ENCODE data around the gene PALM2AKAP2. TPM values are rescaled to one million over a fixed set of nuclear protein-coding genes. Genes with fewer than 3 reads are reported as not detected.

The PALM2AKAP2 gene
- total and polyA plus RNA-seq, 2 donors (not counting 3 experiments of a cell fraction or from before 2014, with no cell fraction given), result 0.01 TPM; not detected in 1

DNA sequence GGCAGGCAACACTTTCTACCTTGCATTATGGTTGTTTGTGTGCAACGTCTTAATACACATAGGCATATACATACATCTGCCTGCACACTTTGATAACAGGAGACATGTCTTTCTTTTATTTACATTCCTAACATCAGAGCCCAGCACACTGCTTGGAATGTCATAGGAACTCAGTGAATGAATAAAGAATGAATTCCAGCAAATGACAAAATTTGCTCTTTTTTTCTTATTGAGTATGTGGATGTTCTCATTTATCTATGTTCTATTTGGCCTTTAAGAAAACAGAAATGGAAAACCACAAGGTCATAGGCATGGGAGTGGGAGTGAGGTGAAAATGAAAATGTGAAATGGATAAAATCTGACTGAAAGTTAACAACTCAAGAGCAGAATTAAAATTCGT lies 36.3 kb upstream of the PALM2AKAP2 start:
- peaks cover 0 to 6% of the 10 kb centered on the region in 2 experiments for H3K27me3 ChIP-seq (ENCODE audit: control insufficient read depth in 2 of 2, insufficient read depth in 2 of 2, low read length in 2 of 2)
- H3K9me3 ChIP-seq (replicated peaks; ENCODE audit: control insufficient read depth, insufficient read depth, low read length), result no peaks in the 10 kb centered on the region
- no peak overlapping the region for H3K9ac ChIP-seq (replicated peaks; ENCODE audit: extremely low read depth, insufficient read depth, low read length)
- ChIA-PET POLR2A (no interaction called here), CTCF (interaction anchor here (1.3 kb wide), 1 partner anchor 15 kb away, joined by 3 read pairs; no protein-coding TSS in a partner anchor)
- no peak overlapping the region for H2AFZ ChIP-seq (ENCODE audit: low read depth, low read length)
- no peaks in the 10 kb centered on the region for H3K4me1 ChIP-seq (ENCODE audit: control insufficient read depth, extremely low read depth, insufficient read depth, low read length)
- no peak overlapping the region for H3K4me2 ChIP-seq (ENCODE audit: insufficient read depth, low read length)
- no peaks in the 10 kb centered on the region for H4K20me1 ChIP-seq (replicated peaks; ENCODE audit: control insufficient read depth, extremely low read depth, insufficient read depth, low read length)
- BruUV-seq (replicated peaks), result no TSS peak
- FAIRE-seq, result no peak
- no peak overlapping the region for H3K4me3 ChIP-seq (replicated peaks in 1 of 3; ENCODE audit: insufficient read depth in 1 of 3, low read depth in 1 of 3, low read length in 3 of 3)
- H3K79me2 ChIP-seq (ENCODE audit: control insufficient read depth, insufficient read depth, low read length), result no peaks in the 10 kb centered on the region
- H3K9me1 ChIP-seq (replicated peaks; ENCODE audit: control insufficient read depth, extremely low read depth, insufficient read depth, low read length), result no peaks in the 10 kb centered on the region
- no peak for DNase-seq (ENCODE audit: low read depth, low spot score)
- H3K27ac ChIP-seq (ENCODE audit: insufficient read depth, low read depth, low read length), result no peak overlapping the region
- H3K36me3 ChIP-seq (ENCODE audit: control insufficient read depth in 2 of 2, extremely low read depth in 1 of 2, insufficient read depth in 2 of 2, low read length in 2 of 2), result no peaks in the 10 kb centered on the region
- dilution Hi-C loops (cut with MboI; ENCODE audit: extremely low pct_ligation_motif_present, low sequenced_read_pairs), result no loop called here
- intact Hi-C loops (cut with micrococcal nuclease), result no loop called here
- no peak for TF ChIP-seq EZH2 (IDR thresholded peaks at IDR 0.05; ENCODE audit: borderline replicate concordance, low read depth, low read length, severe bottlenecking)
- no peak for TF ChIP-seq GATA2 (IDR thresholded peaks at IDR 0.05; ENCODE audit: insufficient read depth, insufficient read length, low read depth, low read length)
- no peak for TF ChIP-seq FOS (IDR thresholded peaks at IDR 0.05; ENCODE audit: borderline replicate concordance, insufficient read depth, low read length)
- TF ChIP-seq JUN (IDR thresholded peaks at IDR 0.05; ENCODE audit: borderline replicate concordance, insufficient read depth, insufficient read length, low read depth), result no peak
- no peak for TF ChIP-seq POLR2A (IDR thresholded peaks at IDR 0.05; ENCODE audit: low read depth, low read length)
- no peak for TF ChIP-seq MYC (IDR thresholded peaks at IDR 0.05; ENCODE audit: low read depth, low read length)
- TF ChIP-seq, protein P1, sequence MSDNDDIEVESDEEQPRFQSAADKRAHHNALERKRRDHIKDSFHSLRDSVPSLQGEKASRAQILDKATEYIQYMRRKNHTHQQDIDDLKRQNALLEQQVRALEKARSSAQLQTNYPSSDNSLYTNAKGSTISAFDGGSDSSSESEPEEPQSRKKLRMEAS (IDR thresholded peaks at IDR 0.05; ENCODE audit: insufficient read depth, insufficient read length), result no peak
- TF ChIP-seq CTCF (IDR thresholded peaks at IDR 0.05; ENCODE audit: extremely low read depth in 1 of 2, insufficient read depth in 1 of 2, low read depth in 1 of 2, low read length in 2 of 2), result no peak
- no peak for TF ChIP-seq POLR2AphosphoS5 (IDR thresholded peaks at IDR 0.05; ENCODE audit: insufficient read depth, low read depth, low read length)
